Measurements from ENCODE around the gene ZYX.
"Not testable (repeated sequence)": the region's sequence is repeated elsewhere in the genome, so short reads cannot be mapped to it uniquely, and the experiment has no call there.

The ZYX gene

GRCh38 chr7:143385891-143386781, 5.0 kb downstream of the ZYX start:
- no peak for DNase-seq

- DNase-seq: no peak
Observed at GRCh38 chr7:143387156-143387975, 6.2 kb downstream of the ZYX start.

GRCh38 chr7:143388051-143388450, 6.9 kb downstream of the ZYX start:
- DNase-seq: no peak

- DNase-seq: no peak
Observed at GRCh38 chr7:143388491-143389101, 7.5 kb downstream of the ZYX start.

- no peak for DNase-seq
Observed at GRCh38 chr7:143389316-143390103, 8.4 kb downstream of the ZYX start.

- DNase-seq: no peak
Observed at GRCh38 chr7:143390104-143390772, 9.1 kb downstream of the ZYX start.

- no peak for DNase-seq
Observed at GRCh38 chr7:143390773-143391317, 9.7 kb downstream of the ZYX start.

- DNase-seq: no peak
Observed at GRCh38 chr7:143391462-143392404, 10.6 kb downstream of the ZYX start.

- not testable (repeated sequence) for DNase-seq
Observed at GRCh38 chr7:143392427-143392826, 11.3 kb downstream of the ZYX start.

- no peak for DNase-seq
Observed at GRCh38 chr7:143392875-143393266, 11.7 kb downstream of the ZYX start.

- no peak for DNase-seq
Observed at GRCh38 chr7:143393267-143394041, 12.3 kb downstream of the ZYX start.

- DNase-seq: no peak
Observed at GRCh38 chr7:143394068-143394467, 12.9 kb downstream of the ZYX start.

GRCh38 chr7:143394777-143395176, 13.6 kb downstream of the ZYX start:
- no peak for DNase-seq

- no peak for DNase-seq
Observed at GRCh38 chr7:143395187-143396149, 14.3 kb downstream of the ZYX start.

- no peak for DNase-seq
Observed at GRCh38 chr7:143396182-143396581, 15.0 kb downstream of the ZYX start.

- no peak for DNase-seq
Observed at GRCh38 chr7:143396625-143397556, 15.7 kb downstream of the ZYX start.

Measured in NCI-H1105 treated with DMSO at 0.1 percent for 48 hours (cell line).